ENCODE data around the gene TP53TG5.

Gene TP53TG5

DNA sequence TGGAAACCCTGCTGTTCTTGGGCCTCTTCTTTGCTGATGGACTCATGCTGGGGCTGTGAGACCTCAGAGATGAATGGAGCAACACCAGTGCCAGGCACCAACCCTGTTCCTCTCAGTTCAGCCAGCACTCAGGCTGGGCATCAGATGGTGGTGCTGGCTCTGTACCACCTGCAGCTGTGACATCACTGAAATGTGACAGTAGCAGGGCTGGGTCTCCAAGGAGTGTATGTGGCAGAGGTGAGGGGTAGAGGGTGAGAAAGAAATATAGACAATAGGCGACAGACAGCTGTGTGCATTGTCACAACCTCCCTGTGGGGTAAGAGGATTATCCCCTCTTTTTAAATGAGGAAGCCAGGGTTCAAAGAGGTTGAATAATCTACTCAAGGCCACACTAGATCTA, at the start of gene TP53TG5:
Gene TP53TG5 (minus strand): TSS at position 135 of the 400 bp plus-strand sequence. CDS start 89 bp downstream, at position 46.
- ChIA-PET POLR2A (no interaction called here), CTCF (no interaction called here)
- DNase-seq (ENCODE audit: extremely low spot score): no peak
- no peak for TF ChIP-seq ARNT (IDR thresholded peaks at IDR 0.05)

- no peak for DNase-seq (ENCODE audit: extremely low spot score)
- CTCF ChIA-PET: interaction anchor here (1.5 kb wide), 1 partner anchor 9 kb away, joined by 8 read pairs; no protein-coding TSS in a partner anchor
- no peak for TF ChIP-seq ZNF384 (IDR thresholded peaks at IDR 0.05)
- TF ChIP-seq L3MBTL2 (conservative IDR thresholded peaks at IDR 0.05): no peak
- no peak for TF ChIP-seq CTBP1 (IDR thresholded peaks at IDR 0.05; ENCODE audit: borderline replicate concordance)
- no peak for TF ChIP-seq PKNOX1 (IDR thresholded peaks at IDR 0.05)
- no peak for TF ChIP-seq FOXK2 (IDR thresholded peaks at IDR 0.05)
- TF ChIP-seq BHLHE40 (IDR thresholded peaks at IDR 0.05; ENCODE audit: borderline replicate concordance): no peak
- TF ChIP-seq ARNT (IDR thresholded peaks at IDR 0.05): no peak
- TF ChIP-seq ELF4 (IDR thresholded peaks at IDR 0.05): no peak
- no peak for TF ChIP-seq LEF1 (IDR thresholded peaks at IDR 0.05; ENCODE audit: borderline replicate concordance)
- TF ChIP-seq TARDBP (IDR thresholded peaks at IDR 0.05): no peak
- TF ChIP-seq FOXA1 (IDR thresholded peaks at IDR 0.05): no peak
- TF ChIP-seq HDGF (IDR thresholded peaks at IDR 0.05; ENCODE audit: borderline replicate concordance): no peak
- no peak for TF ChIP-seq SP1 (IDR thresholded peaks at IDR 0.05)
- no peak for TF ChIP-seq SUZ12 (IDR thresholded peaks at IDR 0.05)
- no peak for TF ChIP-seq NFRKB (IDR thresholded peaks at IDR 0.05)
- TF ChIP-seq FOXM1 (IDR thresholded peaks at IDR 0.05; ENCODE audit: borderline replicate concordance): no peak
- POLR2A ChIA-PET: no interaction called here
Measured at GRCh38 chr20:45427236-45428149, 49.4 kb upstream of the TP53TG5 start.

- ChIA-PET POLR2A (no interaction called here), CTCF (interaction anchor here (1.5 kb wide), 1 partner anchor 10 kb away, joined by 8 read pairs; no protein-coding TSS in a partner anchor)
- TF ChIP-seq HDGF (IDR thresholded peaks at IDR 0.05; ENCODE audit: borderline replicate concordance) (no peak), PKNOX1 (IDR thresholded peaks at IDR 0.05) (no peak), ARNT (IDR thresholded peaks at IDR 0.05) (no peak), ZNF384 (IDR thresholded peaks at IDR 0.05) (no peak), ELF4 (IDR thresholded peaks at IDR 0.05) (no peak)
- DNase-seq (ENCODE audit: extremely low spot score): no peak
Measured at GRCh38 chr20:45426320-45427016, 48.3 kb upstream of the TP53TG5 start.

- POLR2A ChIA-PET: no interaction called here
- DNase-seq (ENCODE audit: extremely low spot score): no peak
- CTCF ChIA-PET: no interaction called here
- TF ChIP-seq FOXM1 (IDR thresholded peaks at IDR 0.05; ENCODE audit: borderline replicate concordance): no peak
- TF ChIP-seq ARNT (IDR thresholded peaks at IDR 0.05): no peak
Measured at GRCh38 chr20:45425561-45425960, 47.4 kb upstream of the TP53TG5 start.

DNA sequence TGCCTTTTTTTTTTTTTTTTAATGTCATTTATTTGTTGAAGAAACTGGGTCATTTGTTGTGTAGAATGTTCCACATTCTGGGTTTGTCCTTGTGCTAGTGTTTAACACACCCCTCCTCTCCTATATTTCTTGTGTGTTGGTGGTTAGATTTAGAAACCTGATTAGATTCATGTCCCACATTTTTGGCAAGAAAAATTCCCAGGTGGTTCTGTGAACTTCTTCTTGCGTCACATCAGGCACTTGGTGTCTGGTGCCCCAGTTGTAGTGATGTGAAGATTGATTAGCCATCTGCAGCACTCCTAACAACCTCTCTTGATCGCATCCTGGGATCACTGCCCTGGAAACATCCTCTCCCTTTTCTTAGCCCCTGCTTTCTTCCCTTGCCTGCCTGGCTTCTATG, 45.6 kb upstream of the TP53TG5 start:
- ChIA-PET CTCF (no interaction called here), POLR2A (no interaction called here)
- DNase-seq (ENCODE audit: extremely low spot score): no peak

DNA sequence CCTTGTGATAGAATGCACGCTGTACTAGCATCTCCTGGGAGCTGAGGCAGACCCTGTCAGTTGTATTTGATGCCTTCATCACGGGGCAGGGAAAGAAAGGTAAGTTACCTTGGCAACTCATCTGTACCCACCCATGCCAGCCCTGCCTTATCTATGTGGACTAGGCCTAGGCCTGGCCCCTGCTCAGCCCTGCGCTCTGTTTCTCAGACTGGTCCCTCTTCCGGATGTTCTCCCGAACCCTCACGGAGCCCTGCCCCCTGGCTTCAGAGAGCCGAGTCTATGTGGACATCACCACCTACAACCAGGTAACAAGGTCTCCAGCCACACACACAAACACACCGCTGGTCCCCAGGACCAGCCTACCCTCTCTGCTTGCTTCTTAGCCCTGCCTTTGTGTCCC, 42.0 kb upstream of the TP53TG5 start:
- TF ChIP-seq SUZ12 (IDR thresholded peaks at IDR 0.05): no peak
- no peak for TF ChIP-seq L3MBTL2 (conservative IDR thresholded peaks at IDR 0.05)
- no peak for TF ChIP-seq PKNOX1 (IDR thresholded peaks at IDR 0.05)
- TF ChIP-seq FOXA1 (IDR thresholded peaks at IDR 0.05): no peak
- no peak for TF ChIP-seq FOXK2 (IDR thresholded peaks at IDR 0.05)
- TF ChIP-seq BHLHE40 (IDR thresholded peaks at IDR 0.05; ENCODE audit: borderline replicate concordance): no peak
- no peak for TF ChIP-seq ARNT (IDR thresholded peaks at IDR 0.05)
- no peak for TF ChIP-seq HDGF (IDR thresholded peaks at IDR 0.05; ENCODE audit: borderline replicate concordance)
- TF ChIP-seq NFRKB (IDR thresholded peaks at IDR 0.05): no peak
- no peak for TF ChIP-seq ELF4 (IDR thresholded peaks at IDR 0.05)
- no peak for DNase-seq (ENCODE audit: extremely low spot score)
- CTCF ChIA-PET: no interaction called here
- POLR2A ChIA-PET: no interaction called here

More for the DNA sequence above, 45.6 kb upstream of the TP53TG5 start:
- TF ChIP-seq L3MBTL2 (conservative IDR thresholded peaks at IDR 0.05): no peak
- TF ChIP-seq ARNT (IDR thresholded peaks at IDR 0.05): no peak

Measured in HEK293T (cell line).